ENCODE measurements around the gene PSMD5.

PSMD5 gene

GRCh38 chr9:120854596-120855327, 12.0 kb upstream of the PSMD5 start:
- peaks cover 54% of the 10 kb centered on the region for H3K36me3 Mint-ChIP-seq (ENCODE audit: low read depth)
- H3K4me1 Mint-ChIP-seq (ENCODE audit: low read depth) = no peaks in the 10 kb centered on the region
- no peak overlapping the region for H3K4me3 Mint-ChIP-seq
- no peaks in the 10 kb centered on the region for H3K27me3 Mint-ChIP-seq
- H3K27ac Mint-ChIP-seq = peak overlapping the region; percentile 54
- no peaks in the 10 kb centered on the region for H3K9me3 Mint-ChIP-seq

GRCh38 chr9:120853198-120853597, 10.5 kb upstream of the PSMD5 start:
- Mint-ChIP-seq H3K27me3 (no peaks in the 10 kb centered on the region), H3K9me3 (no peaks in the 10 kb centered on the region), H3K4me1 (ENCODE audit: low read depth) (peaks cover 3% of the 10 kb centered on the region), H3K27ac (no peak overlapping the region), H3K4me3 (no peak overlapping the region), H3K36me3 (ENCODE audit: low read depth) (peaks cover 40% of the 10 kb centered on the region)

GRCh38 chr9:120852240-120853010, 9.7 kb upstream of the PSMD5 start:
- Mint-ChIP-seq H3K9me3 (no peaks in the 10 kb centered on the region), H3K36me3 (ENCODE audit: low read depth) (peaks cover 32% of the 10 kb centered on the region), H3K4me1 (ENCODE audit: low read depth) (peaks cover 10% of the 10 kb centered on the region), H3K4me3 (no peak overlapping the region), H3K27me3 (no peaks in the 10 kb centered on the region), H3K27ac (no peak overlapping the region)

DNA sequence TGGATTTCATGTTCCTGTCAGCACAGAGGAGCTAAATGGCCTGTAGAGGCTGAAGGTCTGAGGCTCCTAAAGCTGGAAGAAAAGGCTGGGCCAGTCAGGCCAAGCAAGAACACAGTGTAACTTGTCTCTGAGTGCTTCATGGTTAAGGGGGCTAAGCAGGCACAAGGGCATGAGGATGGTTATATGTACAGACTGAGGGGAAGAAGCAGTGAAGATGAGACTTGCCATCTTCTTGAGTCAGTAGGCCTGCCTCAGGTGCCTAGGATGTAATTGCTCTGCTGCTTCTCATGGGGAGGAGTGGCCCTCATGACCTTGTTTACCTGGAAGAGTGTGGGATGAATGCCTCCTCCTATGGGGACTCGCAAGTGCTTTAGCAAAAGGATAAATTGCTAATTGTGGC, 8.7 kb upstream of the PSMD5 start:
- Mint-ChIP-seq H3K36me3 (ENCODE audit: low read depth) (peaks cover 29% of the 10 kb centered on the region), H3K9me3 (no peaks in the 10 kb centered on the region), H3K4me1 (ENCODE audit: low read depth) (peaks cover 20% of the 10 kb centered on the region), H3K27me3 (no peaks in the 10 kb centered on the region), H3K4me3 (no peak overlapping the region), H3K27ac (peak overlapping the region; percentile 24)

DNA sequence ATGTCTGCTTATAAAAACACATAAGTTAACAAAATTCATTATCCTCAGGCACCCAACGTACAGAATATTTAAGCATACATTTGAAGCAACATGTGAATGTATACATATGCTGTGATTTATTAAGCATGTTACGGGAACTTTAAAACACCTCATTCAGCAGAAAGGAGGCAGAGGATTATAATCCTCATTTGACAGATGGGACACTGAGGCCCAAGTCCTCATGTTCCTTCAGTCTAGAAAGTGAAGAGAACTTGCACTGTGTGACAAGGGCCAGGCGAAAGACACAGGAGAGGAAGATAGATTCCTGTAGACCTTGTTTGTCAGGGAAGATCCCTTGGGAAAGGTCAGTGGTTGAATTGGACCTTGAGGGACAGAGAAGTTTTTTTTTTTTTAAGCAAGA, 7.6 kb upstream of the PSMD5 start:
- H3K9me3 Mint-ChIP-seq = no peaks in the 10 kb centered on the region
- H3K27ac Mint-ChIP-seq = no peak overlapping the region
- no peak overlapping the region for H3K4me3 Mint-ChIP-seq
- H3K36me3 Mint-ChIP-seq (ENCODE audit: low read depth) = peaks cover 28% of the 10 kb centered on the region
- no peaks in the 10 kb centered on the region for H3K27me3 Mint-ChIP-seq
- peaks cover 31% of the 10 kb centered on the region for H3K4me1 Mint-ChIP-seq (ENCODE audit: low read depth)

GRCh38 chr9:120846906-120847305, 4.2 kb upstream of the PSMD5 start:
- Mint-ChIP-seq H3K9me3 (no peaks in the 10 kb centered on the region), H3K27ac (peak overlapping the region; percentile 95), H3K4me1 (ENCODE audit: low read depth) (peaks cover 60% of the 10 kb centered on the region), H3K27me3 (no peaks in the 10 kb centered on the region), H3K4me3 (no peak overlapping the region), H3K36me3 (ENCODE audit: low read depth) (peaks cover 15% of the 10 kb centered on the region)

GRCh38 chr9:120846251-120846889, 3.6 kb upstream of the PSMD5 start:
- Mint-ChIP-seq H3K27ac (peak overlapping the region; percentile 95), H3K9me3 (no peaks in the 10 kb centered on the region), H3K4me1 (ENCODE audit: low read depth) (peaks cover 66% of the 10 kb centered on the region), H3K36me3 (ENCODE audit: low read depth) (peaks cover 21% of the 10 kb centered on the region), H3K4me3 (peak overlapping the region; percentile 97), H3K27me3 (no peaks in the 10 kb centered on the region)

DNA sequence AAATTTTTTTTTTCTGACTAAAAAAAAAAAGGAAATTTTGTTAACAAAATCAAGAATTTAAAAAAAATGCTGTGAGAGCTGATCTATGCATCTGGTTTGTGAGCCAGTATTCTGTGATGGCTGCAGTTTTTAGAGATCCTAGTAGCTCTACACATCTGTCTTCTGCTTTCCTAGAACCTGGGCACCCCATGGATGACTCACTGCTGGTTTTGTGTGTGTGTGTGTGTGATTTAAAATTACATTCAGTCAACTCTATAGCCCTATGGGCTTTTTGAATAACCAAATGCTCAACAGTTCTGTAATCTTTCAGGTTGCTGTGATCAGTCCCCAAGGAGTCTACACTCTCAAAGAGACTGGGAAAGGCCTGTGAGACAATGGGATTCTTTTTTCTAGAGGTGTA, 2.5 kb upstream of the PSMD5 start:
- Mint-ChIP-seq H3K9me3 (no peaks in the 10 kb centered on the region), H3K27me3 (no peaks in the 10 kb centered on the region), H3K4me1 (ENCODE audit: low read depth) (peaks cover 70% of the 10 kb centered on the region), H3K4me3 (peak overlapping the region; percentile 97), H3K27ac (peak overlapping the region; percentile 95), H3K36me3 (ENCODE audit: low read depth) (peaks cover 23% of the 10 kb centered on the region)

DNA sequence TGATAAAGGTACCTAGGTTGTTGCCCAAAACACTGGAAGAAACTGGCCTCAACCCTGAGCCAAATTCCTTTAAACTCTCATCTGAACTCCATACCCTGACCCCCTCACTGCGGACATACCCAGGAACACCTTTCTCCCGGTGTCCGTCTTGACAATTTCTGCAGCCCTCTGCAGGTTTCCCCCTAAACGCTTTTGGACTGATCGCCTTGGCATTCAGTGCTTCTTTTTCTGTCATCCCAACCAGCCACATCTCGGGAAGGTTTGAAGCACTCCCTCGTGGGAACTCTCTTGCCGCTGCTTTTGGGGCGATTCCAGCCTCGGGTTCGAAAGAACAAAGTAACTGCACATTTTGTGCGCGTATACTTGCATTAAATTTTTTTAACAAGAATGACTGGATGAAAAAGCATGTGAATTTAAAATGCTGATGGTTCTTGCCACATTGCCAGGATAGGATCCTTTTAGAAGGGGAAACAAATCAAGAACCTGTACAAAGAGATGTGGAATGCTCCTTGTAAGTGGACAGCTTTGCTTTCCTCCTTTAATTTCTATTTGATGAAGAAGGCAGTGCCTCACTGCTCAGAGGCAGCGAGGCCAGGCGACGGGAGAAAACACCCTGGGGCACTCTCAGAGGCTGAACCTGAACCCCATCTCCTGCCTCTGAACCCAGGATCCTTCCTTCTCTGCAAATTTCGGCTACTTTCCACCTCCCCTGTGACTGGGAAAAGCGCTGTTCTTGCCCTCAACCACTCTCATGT, 615 bp downstream of the PSMD5 start:
- Mint-ChIP-seq H3K36me3 (ENCODE audit: low read depth) (peaks cover 49% of the 10 kb centered on the region), H3K27me3 (no peaks in the 10 kb centered on the region), H3K9me3 (no peaks in the 10 kb centered on the region), H3K4me3 (peak overlapping the region; percentile 97), H3K27ac (peak overlapping the region; percentile 95), H3K4me1 (ENCODE audit: low read depth) (peaks cover 87% of the 10 kb centered on the region)

GRCh38 chr9:120839146-120839545, 3.6 kb downstream of the PSMD5 start:
- Mint-ChIP-seq H3K4me1 (ENCODE audit: low read depth) (peaks cover 64% of the 10 kb centered on the region), H3K4me3 (peak overlapping the region; percentile 60), H3K27ac (peak overlapping the region; percentile 86), H3K36me3 (ENCODE audit: low read depth) (peaks cover 58% of the 10 kb centered on the region), H3K9me3 (no peaks in the 10 kb centered on the region), H3K27me3 (no peaks in the 10 kb centered on the region)

- peaks cover 61% of the 10 kb centered on the region for H3K36me3 Mint-ChIP-seq (ENCODE audit: low read depth)
- no peaks in the 10 kb centered on the region for H3K9me3 Mint-ChIP-seq
- no peak overlapping the region for H3K4me3 Mint-ChIP-seq
- H3K4me1 Mint-ChIP-seq (ENCODE audit: low read depth) = peaks cover 54% of the 10 kb centered on the region
- no peaks in the 10 kb centered on the region for H3K27me3 Mint-ChIP-seq
- H3K27ac Mint-ChIP-seq = peak overlapping the region; percentile 71
Measured at GRCh38 chr9:120837921-120838320, 4.8 kb downstream of the PSMD5 start.

GRCh38 chr9:120833325-120833724, 9.4 kb downstream of the PSMD5 start:
- no peaks in the 10 kb centered on the region for H3K9me3 Mint-ChIP-seq
- H3K4me3 Mint-ChIP-seq = no peak overlapping the region
- H3K27me3 Mint-ChIP-seq = no peaks in the 10 kb centered on the region
- peaks cover 71% of the 10 kb centered on the region for H3K36me3 Mint-ChIP-seq (ENCODE audit: low read depth)
- H3K27ac Mint-ChIP-seq = no peak overlapping the region
- peaks cover 22% of the 10 kb centered on the region for H3K4me1 Mint-ChIP-seq (ENCODE audit: low read depth)

- H3K36me3 Mint-ChIP-seq (ENCODE audit: low read depth) = peaks cover 65% of the 10 kb centered on the region
Measured at GRCh38 chr9:120832807-120833206, 9.9 kb downstream of the PSMD5 start.

DNA sequence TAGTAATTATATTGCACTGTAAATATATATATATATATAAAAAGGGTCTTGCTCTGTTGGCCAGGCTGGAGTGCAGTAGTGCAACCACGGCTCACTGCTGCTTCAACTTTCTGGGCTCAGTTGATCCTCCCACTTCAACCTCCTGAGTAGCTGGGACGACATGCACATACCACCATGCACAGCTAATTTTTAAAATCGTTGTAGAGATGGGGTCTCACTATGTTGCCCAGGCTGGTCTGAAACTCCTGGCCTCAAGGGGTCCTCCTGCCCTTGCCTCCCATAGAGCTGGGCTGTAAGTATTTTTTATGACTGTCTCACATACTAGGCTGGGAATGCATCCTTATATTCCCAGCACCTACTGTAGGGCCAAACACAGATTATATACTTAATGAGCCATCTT, 11.9 kb downstream of the PSMD5 start:
- Mint-ChIP-seq H3K4me3 (no peak overlapping the region), H3K4me1 (ENCODE audit: low read depth) (peaks cover 5% of the 10 kb centered on the region), H3K27ac (no peak overlapping the region), H3K9me3 (no peaks in the 10 kb centered on the region), H3K36me3 (ENCODE audit: low read depth) (peaks cover 69% of the 10 kb centered on the region), H3K27me3 (no peaks in the 10 kb centered on the region)

More at GRCh38 chr9:120832807-120833206, 9.9 kb downstream of the PSMD5 start:
- H3K4me3 Mint-ChIP-seq = no peak overlapping the region
- peak overlapping the region; percentile 7 for H3K27ac Mint-ChIP-seq
- peaks cover 17% of the 10 kb centered on the region for H3K4me1 Mint-ChIP-seq (ENCODE audit: low read depth)
- no peaks in the 10 kb centered on the region for H3K27me3 Mint-ChIP-seq
- no peaks in the 10 kb centered on the region for H3K9me3 Mint-ChIP-seq

Measured in stimulated activated naive CD8-positive, alpha-beta T cell treated with anti-CD3 and anti-CD28 coated beads, Interleukin-15, Interleukin-2, amounts not matched to agents 100 ng/mL and 50 ng/mL, for 24 hours (primary cell).